Natural killer cell (primary cell): ENCODE measurements around the gene FAM24B. TPM values are rescaled to one million over a fixed set of nuclear protein-coding genes. Genes with fewer than 3 reads are reported as not detected.

Experiments used
- ATAC-seq, 3 donors: fragments of 150-1000 bp in 2 of 3; fragments of 200-7000 bp in 1 of 3; cut with Tn5 transposase; 1 replicate in 1 of 3; 2 replicates in 2 of 3; pipeline ENCODE4 v1.10.0; 2021; ENCODE audit warnings: mild to moderate bottlenecking in 2 of 3, moderate library complexity in 2 of 3
- DNase-seq, 2 donors: peaks; one replicate each; pipeline versions ENCODE4 v3.0.0 to v3.0.0-alpha.2; 2013 to 2021; ENCODE audit warnings: mixed read lengths in 1 of 2
- H3K27ac ChIP-seq: one replicate; pipeline ENCODE4 v1.5.1; 2013; ENCODE audit warnings: mild to moderate bottlenecking, low read length
- H3K27me3 ChIP-seq: one replicate; pipeline ENCODE4 v1.6.1; 2013; ENCODE audit warnings: low read length; ENCODE audit not compliant: control insufficient read depth, insufficient read depth
- H3K36me3 ChIP-seq: one replicate; pipeline ENCODE4 v1.6.1; 2013; ENCODE audit warnings: low read length; ENCODE audit not compliant: control insufficient read depth, insufficient read depth
- H3K4me1 ChIP-seq: one replicate; pipeline ENCODE4 v1.6.1; 2013; ENCODE audit warnings: low read length; ENCODE audit not compliant: control insufficient read depth, insufficient read depth
- H3K4me3 ChIP-seq: one replicate; pipeline ENCODE4 v1.5.1; 2013; ENCODE audit warnings: low read length
- H3K9me3 ChIP-seq: one replicate; pipeline ENCODE4 v1.6.1; 2013; ENCODE audit warnings: low read length; ENCODE audit not compliant: control insufficient read depth, insufficient read depth
- H3K27ac Mint-ChIP-seq, 2 donors: one replicate each; pipeline ENCODE4 v1.8.0; 2022; ENCODE audit warnings: mild to moderate bottlenecking in 2 of 2, mixed read lengths in 2 of 2, moderate library complexity in 1 of 2
- H3K27me3 Mint-ChIP-seq, 2 donors: one replicate each; pipeline ENCODE4 v1.8.0; 2022; ENCODE audit warnings: low read depth in 2 of 2, mixed read lengths in 2 of 2
- H3K36me3 Mint-ChIP-seq: one replicate; pipeline ENCODE4 v1.8.0; 2022; ENCODE audit warnings: mixed read lengths
- H3K4me1 Mint-ChIP-seq, 2 donors: one replicate each; pipeline ENCODE4 v1.8.0; 2022; ENCODE audit warnings: mixed read lengths in 2 of 2
- H3K4me3 Mint-ChIP-seq: one replicate; pipeline ENCODE4 v1.8.0; 2022; ENCODE audit warnings: mild to moderate bottlenecking, moderate library complexity, mixed read lengths
- H3K9me3 Mint-ChIP-seq, 2 donors: one replicate each; pipeline ENCODE4 v1.8.0; 2022; ENCODE audit warnings: mixed read lengths in 2 of 2
- WGBS: methylation state at CpG from one replicate; pipeline ENCODE4 v1.1.7; 2013; ENCODE audit warnings: missing lambda C conversion rate; ENCODE audit not compliant: insufficient coverage; 5-methylcytosine and 5-hydroxymethylcytosine counted together
- intact Hi-C: fragments of 100-400 bp; cut with micrococcal nuclease; formaldehyde crosslinking; loops from one replicate; pipeline ENCODE4 v1.14.2; 2022
- total RNA-seq, 4 donors: library from RNA; stranded (reverse); fragments of 120-200 nt in 1 of 4; gene quantifications; one replicate each; pipeline versions ENCODE4 v1.2.3 to v1.2.4, GENCODE V29; 2013 to 2022
- TF ChIP-seq, protein P1 (sequence below): fragments of 200-600 bp; IDR thresholded peaks from one replicate; pipeline ENCODE4 v1.8.0; 2022; ENCODE audit warnings: antibody characterized with exemption

Gene FAM24B
- total RNA-seq, 3 donors from 2014 or later (not counting 1 experiment from before 2014, with no cell fraction given), result 6.1 to 12.6 (median 8.5) TPM

DNA sequence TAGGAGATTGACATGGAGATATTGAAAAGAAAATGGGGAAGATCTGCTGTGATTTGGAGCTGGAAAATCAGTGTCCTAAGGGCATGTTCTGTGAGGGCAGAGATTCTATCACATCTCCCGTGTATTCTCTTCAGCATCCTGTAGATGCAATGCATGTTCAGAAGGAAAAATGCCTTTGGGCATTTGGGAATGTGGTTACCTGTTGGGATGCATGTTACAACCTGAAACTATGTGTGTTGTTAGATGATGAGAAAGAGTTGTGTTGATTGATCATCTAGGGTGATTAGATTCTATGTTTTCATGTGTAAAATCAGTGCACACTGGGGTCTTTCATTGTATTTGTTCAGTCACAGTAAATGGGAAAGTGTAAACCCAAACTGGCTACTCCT is 48.4 kb downstream of the FAM24B start:
- ATAC-seq (no peak), DNase-seq (no peak)
- intact Hi-C loops, result no loop called here
- no peaks in the 10 kb centered on the region for H3K9me3 Mint-ChIP-seq
- H3K4me1 Mint-ChIP-seq, result no peaks in the 10 kb centered on the region
- H3K36me3 Mint-ChIP-seq, result peaks cover 14% of the 10 kb centered on the region
- no peak overlapping the region for H3K27ac Mint-ChIP-seq
- TF ChIP-seq, protein P1, sequence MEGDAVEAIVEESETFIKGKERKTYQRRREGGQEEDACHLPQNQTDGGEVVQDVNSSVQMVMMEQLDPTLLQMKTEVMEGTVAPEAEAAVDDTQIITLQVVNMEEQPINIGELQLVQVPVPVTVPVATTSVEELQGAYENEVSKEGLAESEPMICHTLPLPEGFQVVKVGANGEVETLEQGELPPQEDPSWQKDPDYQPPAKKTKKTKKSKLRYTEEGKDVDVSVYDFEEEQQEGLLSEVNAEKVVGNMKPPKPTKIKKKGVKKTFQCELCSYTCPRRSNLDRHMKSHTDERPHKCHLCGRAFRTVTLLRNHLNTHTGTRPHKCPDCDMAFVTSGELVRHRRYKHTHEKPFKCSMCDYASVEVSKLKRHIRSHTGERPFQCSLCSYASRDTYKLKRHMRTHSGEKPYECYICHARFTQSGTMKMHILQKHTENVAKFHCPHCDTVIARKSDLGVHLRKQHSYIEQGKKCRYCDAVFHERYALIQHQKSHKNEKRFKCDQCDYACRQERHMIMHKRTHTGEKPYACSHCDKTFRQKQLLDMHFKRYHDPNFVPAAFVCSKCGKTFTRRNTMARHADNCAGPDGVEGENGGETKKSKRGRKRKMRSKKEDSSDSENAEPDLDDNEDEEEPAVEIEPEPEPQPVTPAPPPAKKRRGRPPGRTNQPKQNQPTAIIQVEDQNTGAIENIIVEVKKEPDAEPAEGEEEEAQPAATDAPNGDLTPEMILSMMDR, result no peak
- H3K4me3 Mint-ChIP-seq, result no peak overlapping the region
- Histone ChIP-seq H3K4me1 (no peaks in the 10 kb centered on the region), H3K4me3 (no peak overlapping the region), H3K36me3 (peaks cover 11% of the 10 kb centered on the region), H3K27ac (no peak overlapping the region), H3K9me3 (no peaks in the 10 kb centered on the region), H3K27me3 (no peaks in the 10 kb centered on the region)
- WGBS, result 100% methylated on average over 1 of the region's 1 CpG
- peaks cover 0 to 2% of the 10 kb centered on the region in 2 donors for H3K27me3 Mint-ChIP-seq

- Mint-ChIP-seq H3K4me1 (no peaks in the 10 kb centered on the region), H3K27ac (no peak overlapping the region), H3K4me3 (no peak overlapping the region), H3K27me3 (peaks cover 3 to 8% of the 10 kb centered on the region in 2 donors), H3K9me3 (no peaks in the 10 kb centered on the region), H3K36me3 (peaks cover 14% of the 10 kb centered on the region)
- H3K9me3 ChIP-seq, result no peaks in the 10 kb centered on the region
- DNase-seq (no peak), ATAC-seq (no peak)
- H3K27me3 ChIP-seq, result no peaks in the 10 kb centered on the region
- WGBS, result 89% methylated on average over 5 of the region's 7 CpGs
- no peak overlapping the region for H3K4me3 ChIP-seq
- TF ChIP-seq, protein P1, result no peak
- H3K27ac ChIP-seq, result no peak overlapping the region
- H3K36me3 ChIP-seq, result peaks cover 9% of the 10 kb centered on the region
- no peaks in the 10 kb centered on the region for H3K4me1 ChIP-seq
- intact Hi-C loops, result no loop called here
Measured at GRCh38 chr10:122830273-122830964, 49.0 kb downstream of the FAM24B start.

GRCh38 chr10:122829454-122829853 is 49.9 kb downstream of the FAM24B start:
- Histone ChIP-seq H3K4me1 (no peaks in the 10 kb centered on the region), H3K27ac (no peak overlapping the region), H3K27me3 (no peaks in the 10 kb centered on the region), H3K4me3 (no peak overlapping the region), H3K36me3 (peaks cover 7% of the 10 kb centered on the region), H3K9me3 (no peaks in the 10 kb centered on the region)
- TF ChIP-seq, protein P1, result no peak
- Mint-ChIP-seq H3K4me1 (no peaks in the 10 kb centered on the region), H3K9me3 (no peaks in the 10 kb centered on the region), H3K27me3 (peaks cover 4 to 17% of the 10 kb centered on the region in 2 donors), H3K27ac (no peak overlapping the region), H3K36me3 (peaks cover 14% of the 10 kb centered on the region), H3K4me3 (no peak overlapping the region)
- 84% methylated on average over 8 of the region's 8 CpGs for WGBS
- peak in 1 of 3 donors; percentile 30 for ATAC-seq
- intact Hi-C loops, result no loop called here
- no peak for DNase-seq
